Thymus (tissue), 11 donors: ENCODE measurements around the gene DNAI1. TPM values are rescaled to one million over a fixed set of nuclear protein-coding genes. Genes with fewer than 3 reads are reported as not detected.

ENCODE experiments used
- DNase-seq, 9 donors: peaks; one replicate each; pipeline ENCODE4 v3.0.0-alpha.2; 2013; ENCODE audit warnings: low spot score in 9 of 9, low read depth in 6 of 9, missing footprints in 1 of 9
- H3K27ac ChIP-seq, 2 donors: one replicate each; pipeline ENCODE4 v1.5.1; 2013; ENCODE audit warnings: control low read depth in 1 of 2, low read depth in 1 of 2, low read length in 1 of 2, mild to moderate bottlenecking in 1 of 2, moderate library complexity in 1 of 2
- H3K27me3 ChIP-seq, 2 donors: one replicate each; pipeline ENCODE4 v1.5.1; 2013; ENCODE audit warnings: low read length in 1 of 2; ENCODE audit not compliant: control insufficient read depth in 2 of 2, insufficient read depth in 1 of 2
- H3K36me3 ChIP-seq, 2 donors: one replicate each; pipeline ENCODE4 v1.5.1; 2013; ENCODE audit warnings: low read length in 1 of 2, mild to moderate bottlenecking in 1 of 2, moderate library complexity in 1 of 2; ENCODE audit not compliant: control insufficient read depth in 2 of 2, insufficient read depth in 2 of 2
- H3K4me1 ChIP-seq, 2 donors: one replicate each; pipeline ENCODE4 v1.5.1; 2013; ENCODE audit warnings: low read length in 2 of 2; ENCODE audit not compliant: control insufficient read depth in 2 of 2, insufficient read depth in 2 of 2
- H3K4me3 ChIP-seq, 2 donors: one replicate each; pipeline ENCODE4 v1.5.1; 2013; ENCODE audit warnings: low read length in 2 of 2, control low read depth in 1 of 2, mild to moderate bottlenecking in 1 of 2
- H3K9me3 ChIP-seq, 2 donors: one replicate each; pipeline ENCODE4 v1.5.1; 2013; ENCODE audit warnings: low read length in 1 of 2, mild to moderate bottlenecking in 1 of 2; ENCODE audit not compliant: control insufficient read depth in 2 of 2, insufficient read depth in 1 of 2
- WGBS: extraction: QIAGEN DNeasy Blood & Tissue Kit; methylation state at CpG from one replicate; pipeline ENCODE4 v1.1.7; 2013; 5-methylcytosine and 5-hydroxymethylcytosine counted together
- polyA plus RNA-seq: library from polyadenylated mRNA; stranded (reverse); fragments of 200-250 nt; gene quantifications from one replicate; pipeline ENCODE4 v1.2.3, GENCODE V29; 2013
- total RNA-seq: library from RNA; stranded (reverse); fragments of 120-200 nt; gene quantifications from one replicate; pipeline ENCODE4 v1.2.4, GENCODE V29; 2013
- donor health status: healthy.

Gene DNAI1
- total and polyA plus RNA-seq, 2 donors = 0.38 to 0.75 TPM

DNA sequence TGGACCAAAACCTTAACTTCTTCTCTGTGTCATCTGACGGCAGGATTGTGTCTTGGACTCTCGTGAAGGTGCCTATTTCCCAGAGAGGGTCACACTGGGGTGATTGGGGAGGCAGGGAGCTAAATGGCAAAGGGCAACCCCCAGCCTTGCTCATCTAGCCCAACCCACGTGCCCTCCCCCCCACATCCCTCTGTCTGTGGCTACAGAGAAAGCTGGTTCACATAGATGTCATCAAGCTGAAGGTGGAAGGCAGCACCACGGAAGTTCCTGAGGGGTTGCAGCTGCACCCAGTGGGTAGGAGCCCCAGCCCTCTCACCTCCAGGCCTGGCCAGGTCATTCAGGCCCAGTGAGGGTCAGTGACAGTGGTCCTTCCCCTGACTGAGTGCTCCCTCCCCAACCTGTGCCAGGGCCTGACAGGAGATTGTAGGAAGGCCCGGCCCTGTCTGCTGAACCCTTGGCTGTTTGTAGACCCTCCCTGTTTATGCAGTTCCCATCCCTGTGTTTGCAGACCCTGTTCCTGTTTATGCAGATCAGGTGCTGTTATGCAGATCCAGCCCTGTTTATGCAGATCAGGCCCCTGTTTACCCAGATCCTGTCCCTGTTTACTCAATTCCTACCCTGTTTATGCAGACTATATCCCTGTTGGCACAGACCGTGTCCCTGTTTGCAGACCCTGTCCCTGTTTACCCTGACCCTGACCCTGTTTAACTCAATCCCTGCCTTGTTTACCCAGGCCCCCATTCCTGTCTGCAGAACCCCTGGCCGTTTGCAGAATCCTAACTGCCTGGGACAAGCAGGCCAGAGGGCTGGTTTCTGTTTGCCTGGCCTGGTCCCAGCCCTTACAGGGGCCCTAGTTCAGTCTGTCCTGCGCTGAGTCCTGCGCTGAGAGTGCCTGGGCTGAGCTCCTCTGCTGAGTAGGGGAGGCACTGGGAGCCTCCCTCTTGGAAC lies 53.8 kb downstream of the DNAI1 start:
- DNase-seq = no peak
- no peak overlapping the region for H3K27ac ChIP-seq

GRCh38 chr9:34513567-34514214 lies 55.1 kb downstream of the DNAI1 start:
- no peak for DNase-seq
- H3K4me1 ChIP-seq = no peaks in the 10 kb centered on the region
- no peaks in the 10 kb centered on the region for H3K9me3 ChIP-seq
- WGBS = 96% methylated on average over 2 of the region's 2 CpGs
- no peak overlapping the region for H3K27ac ChIP-seq
- H3K4me3 ChIP-seq = no peak overlapping the region
- H3K27me3 ChIP-seq = peaks cover 0 to 14% of the 10 kb centered on the region in 2 donors
- H3K36me3 ChIP-seq = no peaks in the 10 kb centered on the region

More for the DNA sequence above, 53.8 kb downstream of the DNAI1 start:
- Histone ChIP-seq H3K27me3 (peaks cover 0 to 14% of the 10 kb centered on the region in 2 donors), H3K4me3 (no peak overlapping the region), H3K36me3 (no peaks in the 10 kb centered on the region), H3K4me1 (no peaks in the 10 kb centered on the region), H3K9me3 (no peaks in the 10 kb centered on the region)
- WGBS = 88% methylated on average over 9 of the region's 9 CpGs

GRCh38 chr9:34514401-34514800 lies 55.8 kb downstream of the DNAI1 start:
- H3K36me3 ChIP-seq = no peaks in the 10 kb centered on the region
- H3K27me3 ChIP-seq = peaks cover 0 to 17% of the 10 kb centered on the region in 2 donors
- H3K4me3 ChIP-seq = no peak overlapping the region
- no peak for DNase-seq
- H3K9me3 ChIP-seq = no peaks in the 10 kb centered on the region
- no peaks in the 10 kb centered on the region for H3K4me1 ChIP-seq
- WGBS = 98% methylated on average over 8 of the region's 8 CpGs
- no peak overlapping the region for H3K27ac ChIP-seq

DNA sequence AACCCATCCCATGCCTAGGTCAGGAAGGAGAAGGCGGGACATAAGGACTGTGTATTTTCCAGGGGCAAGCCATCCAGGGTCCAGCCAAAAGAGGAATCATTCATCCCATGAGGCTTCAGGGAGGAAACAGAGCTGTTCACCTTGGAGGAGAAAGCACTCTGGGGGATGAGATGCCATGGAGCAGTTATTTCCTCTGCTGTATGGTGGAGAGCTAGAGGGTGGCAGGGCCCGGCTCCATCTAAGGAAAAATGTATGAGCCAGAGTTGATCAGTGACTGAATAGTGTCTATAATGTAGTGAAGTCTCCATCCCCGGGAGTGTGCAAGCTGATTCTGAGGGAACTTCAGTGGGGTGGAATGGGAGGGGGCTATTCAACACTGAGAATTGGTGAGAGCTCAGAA lies 56.2 kb downstream of the DNAI1 start:
- 95% methylated on average over 3 of the region's 3 CpGs for WGBS
- DNase-seq = no peak
- Histone ChIP-seq H3K4me3 (no peak overlapping the region), H3K9me3 (no peaks in the 10 kb centered on the region), H3K36me3 (no peaks in the 10 kb centered on the region), H3K27ac (no peak overlapping the region), H3K4me1 (no peaks in the 10 kb centered on the region), H3K27me3 (peaks cover 0 to 20% of the 10 kb centered on the region in 2 donors)

DNA sequence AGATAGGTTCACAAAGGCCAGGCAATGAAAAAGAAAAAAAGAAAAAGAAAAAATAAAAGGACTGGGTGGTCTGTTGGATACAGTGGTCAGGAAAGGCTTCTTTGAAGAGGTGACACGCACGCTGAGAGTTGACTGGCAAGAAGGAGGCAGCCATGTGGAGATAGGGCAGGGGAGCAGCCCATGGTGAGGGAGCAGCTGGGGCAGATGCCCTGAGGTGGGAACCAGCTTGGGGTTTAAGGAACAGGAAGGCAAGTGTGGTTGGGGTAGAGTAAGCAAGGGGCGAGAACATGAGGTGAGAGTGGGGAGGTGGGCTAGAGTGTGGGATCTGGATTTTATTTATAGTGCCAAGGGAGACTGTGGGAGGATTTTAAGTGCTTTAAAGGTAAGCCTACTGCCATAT lies 57.4 kb downstream of the DNAI1 start:
- Histone ChIP-seq H3K4me1 (no peaks in the 10 kb centered on the region), H3K4me3 (no peak overlapping the region), H3K9me3 (no peaks in the 10 kb centered on the region), H3K27ac (no peak overlapping the region), H3K27me3 (peaks cover 0 to 29% of the 10 kb centered on the region in 2 donors), H3K36me3 (no peaks in the 10 kb centered on the region)
- DNase-seq = no peak
- 86% methylated on average over 3 of the region's 3 CpGs for WGBS

GRCh38 chr9:34517185-34517584 lies 58.6 kb downstream of the DNAI1 start:
- H3K27me3 ChIP-seq = peaks cover 6 to 41% of the 10 kb centered on the region in 2 donors
- DNase-seq = no peak
- no peaks in the 10 kb centered on the region for H3K4me1 ChIP-seq
- 95% methylated on average over 7 of the region's 7 CpGs for WGBS
- no peaks in the 10 kb centered on the region for H3K9me3 ChIP-seq
- H3K4me3 ChIP-seq = no peak overlapping the region
- H3K36me3 ChIP-seq = no peaks in the 10 kb centered on the region
- H3K27ac ChIP-seq = no peak overlapping the region

DNA sequence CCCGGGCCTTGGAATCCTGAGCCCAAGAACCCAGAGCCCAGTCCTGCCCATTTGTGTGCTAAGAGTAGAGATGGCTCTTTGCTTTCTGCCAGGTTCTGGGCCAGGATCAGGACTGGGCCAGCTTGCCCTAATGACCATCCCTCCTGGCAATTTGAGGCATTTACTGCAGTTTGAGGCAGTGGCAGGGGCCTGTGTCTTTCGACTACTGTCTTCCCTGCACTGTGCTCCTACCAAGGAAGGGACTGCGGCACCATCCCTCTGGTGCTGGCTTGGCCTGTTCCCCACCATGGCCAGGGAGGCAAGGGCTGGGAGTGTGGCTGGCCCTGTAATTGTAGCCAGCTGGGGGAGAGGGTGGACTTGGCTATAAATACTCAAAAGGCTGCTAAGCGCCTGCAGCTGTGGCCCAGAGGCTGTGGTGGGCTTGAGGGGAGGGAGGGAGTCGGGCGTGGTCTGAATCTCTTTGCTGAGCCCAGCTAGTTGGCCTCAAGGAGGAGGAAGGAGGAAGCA lies 59.6 kb downstream of the DNAI1 start:
- Histone ChIP-seq H3K36me3 (no peaks in the 10 kb centered on the region), H3K9me3 (no peaks in the 10 kb centered on the region), H3K27me3 (peaks cover 12 to 47% of the 10 kb centered on the region in 2 donors), H3K27ac (no peak overlapping the region), H3K4me1 (peaks cover 1 to 2% of the 10 kb centered on the region in 2 donors), H3K4me3 (no peak overlapping the region)
- DNase-seq = no peak
- 76% methylated on average over 6 of the region's 6 CpGs for WGBS

DNA sequence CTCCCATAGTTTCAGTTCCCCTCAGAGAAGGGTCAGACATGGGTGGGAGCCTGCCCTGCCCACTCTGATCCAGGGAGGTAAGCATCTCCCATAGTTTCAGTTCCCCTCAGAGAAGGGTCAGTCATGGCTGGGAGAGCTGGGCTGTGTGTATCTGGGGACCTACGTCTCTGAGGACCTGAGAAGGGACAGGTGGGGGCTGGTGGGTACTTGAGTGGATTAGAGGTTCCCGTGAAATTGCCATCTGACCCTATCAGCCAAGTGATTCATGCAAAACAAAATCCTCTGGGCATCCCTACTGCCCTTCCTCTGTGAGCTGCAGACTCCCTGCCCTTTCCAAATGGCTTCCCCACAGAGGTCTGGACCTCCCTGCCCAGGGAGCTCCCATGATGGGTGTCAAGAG lies 60.3 kb downstream of the DNAI1 start:
- Histone ChIP-seq H3K36me3 (no peaks in the 10 kb centered on the region), H3K27ac (no peak overlapping the region), H3K27me3 (peaks cover 12 to 53% of the 10 kb centered on the region in 2 donors), H3K4me1 (peaks cover 5 to 6% of the 10 kb centered on the region in 2 donors), H3K9me3 (peaks cover 0 to 4% of the 10 kb centered on the region in 2 donors), H3K4me3 (no peak overlapping the region)
- WGBS = 96% methylated on average over 2 of the region's 2 CpGs
- no peak for DNase-seq
